Ascending aorta (tissue), 2 donors: ENCODE data around the gene SLC49A3. TPM values are rescaled to one million over a fixed set of nuclear protein-coding genes. Genes with fewer than 3 reads are reported as not detected.

Experiments used
- DNase-seq, 2 donors: peaks; one replicate each; pipeline ENCODE4 v3.0.0-alpha.2; 2019; ENCODE audit warnings: low spot score in 2 of 2
- H3K27ac ChIP-seq, 2 donors: fragments of 200-600 bp; sonication (generic); one replicate each; pipeline ENCODE4 v1.5.1; 2016 to 2017; ENCODE audit warnings: mild to moderate bottlenecking in 1 of 2
- H3K27me3 ChIP-seq: fragments of 200-600 bp; sonication (generic); one replicate; pipeline ENCODE4 v1.5.1; 2017
- H3K36me3 ChIP-seq, 2 donors: fragments of 200-600 bp; sonication (generic); one replicate each; pipeline ENCODE4 v1.5.1; 2016
- H3K4me1 ChIP-seq, 2 donors: fragments of 200-600 bp; sonication (generic); one replicate each; pipeline ENCODE4 v1.5.1; 2016 to 2017; ENCODE audit warnings: mild to moderate bottlenecking in 1 of 2
- H3K4me3 ChIP-seq, 2 donors: fragments of 200-600 bp; sonication (generic); one replicate each; pipeline ENCODE4 v1.5.1; 2016 to 2017; ENCODE audit warnings: mild to moderate bottlenecking in 1 of 2
- H3K9me3 ChIP-seq, 2 donors: fragments of 200-600 bp; sonication (generic); one replicate each; pipeline ENCODE4 v1.5.1; 2016
- CTCF ChIP-seq, 3 experiments: fragments of 200-600 bp in 2 of 3; fragments of 450-650 bp in 1 of 3; sonication (generic) in 2 of 3; IDR thresholded peaks; one replicate each; pipeline ENCODE4 v1.5.1; 2016 to 2019; ENCODE audit warnings: antibody characterized with exemption in 3 of 3, mild to moderate bottlenecking in 1 of 3, moderate library complexity in 1 of 3
- intact Hi-C: fragments of 100-400 bp; cut with DNase I; formaldehyde crosslinking; loops from one replicate; pipeline ENCODE4 v1.15.1; 2023
- total RNA-seq: library from RNA; depleted of rRNA; stranded (reverse); fragments of >200 nt; gene quantifications from one replicate; pipeline ENCODE4 v1.1.0, GENCODE V29; 2016

The SLC49A3 gene
- total RNA-seq, 1 donor from 2014 or later, result 17.7 TPM

DNA sequence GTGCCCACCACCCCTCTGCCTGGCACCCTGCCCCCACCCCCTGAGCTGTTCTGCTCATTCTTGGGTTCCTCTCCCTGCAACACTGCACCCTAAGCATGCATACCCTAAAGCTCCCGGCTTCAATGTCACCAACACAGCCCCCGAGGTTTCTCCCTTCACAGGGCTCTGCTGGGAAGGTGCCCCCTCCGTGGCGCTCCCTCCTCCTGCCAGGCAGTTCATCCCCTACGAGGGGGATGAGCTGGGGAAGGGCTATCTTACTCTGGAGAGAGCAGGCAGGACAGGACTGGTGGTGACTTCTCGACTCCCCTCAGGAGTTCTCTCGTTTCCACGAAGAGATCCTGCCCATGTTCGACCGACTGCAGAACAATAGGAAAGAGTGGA lies 21.4 kb downstream of the SLC49A3 start:
- no peak for TF ChIP-seq CTCF (IDR thresholded peaks at IDR 0.05)
- Histone ChIP-seq H3K9me3 (no peaks in the 10 kb centered on the region), H3K27ac (no peak overlapping the region), H3K4me1 (no peaks in the 10 kb centered on the region), H3K27me3 (no peaks in the 10 kb centered on the region), H3K4me3 (no peak overlapping the region), H3K36me3 (peaks cover 14 to 18% of the 10 kb centered on the region in 2 donors)
- DNase-seq, result no peak
- intact Hi-C loops, result no loop called here

- Histone ChIP-seq H3K36me3 (peaks cover 10 to 13% of the 10 kb centered on the region in 2 donors), H3K4me1 (no peaks in the 10 kb centered on the region), H3K4me3 (no peak overlapping the region), H3K27me3 (no peaks in the 10 kb centered on the region), H3K9me3 (no peaks in the 10 kb centered on the region), H3K27ac (no peak overlapping the region)
- intact Hi-C loops, result no loop called here
- TF ChIP-seq CTCF (IDR thresholded peaks at IDR 0.05), result no peak
- DNase-seq, result no peak
Measured at GRCh38 chr4:666822-667544, 22.0 kb downstream of the SLC49A3 start.

- peaks cover 4 to 8% of the 10 kb centered on the region in 2 donors for H3K36me3 ChIP-seq
- no peak for DNase-seq
- H3K9me3 ChIP-seq, result no peaks in the 10 kb centered on the region
- no peak overlapping the region for H3K4me3 ChIP-seq
- no peaks in the 10 kb centered on the region for H3K4me1 ChIP-seq
- H3K27me3 ChIP-seq, result no peaks in the 10 kb centered on the region
- H3K27ac ChIP-seq, result no peak overlapping the region
- TF ChIP-seq CTCF (IDR thresholded peaks at IDR 0.05), result no peak
- intact Hi-C loops, result no loop called here
Measured at GRCh38 chr4:666436-666810, 22.5 kb downstream of the SLC49A3 start.

- H3K9me3 ChIP-seq, result no peaks in the 10 kb centered on the region
- H3K4me1 ChIP-seq, result no peaks in the 10 kb centered on the region
- intact Hi-C loops, result no loop called here
- no peak overlapping the region for H3K4me3 ChIP-seq
- DNase-seq, result no peak
- H3K36me3 ChIP-seq, result peaks cover 0 to 3% of the 10 kb centered on the region in 2 donors
- H3K27me3 ChIP-seq, result no peaks in the 10 kb centered on the region
- H3K27ac ChIP-seq, result no peak overlapping the region
- no peak for TF ChIP-seq CTCF (IDR thresholded peaks at IDR 0.05)
Measured at GRCh38 chr4:665751-666435, 23.1 kb downstream of the SLC49A3 start.

- DNase-seq, result no peak
- Histone ChIP-seq H3K4me3 (no peak overlapping the region), H3K27ac (no peak overlapping the region), H3K27me3 (no peaks in the 10 kb centered on the region), H3K4me1 (no peaks in the 10 kb centered on the region), H3K9me3 (no peaks in the 10 kb centered on the region), H3K36me3 (no peaks in the 10 kb centered on the region)
- intact Hi-C loops, result no loop called here
- TF ChIP-seq CTCF (IDR thresholded peaks at IDR 0.05), result no peak
Measured at GRCh38 chr4:665381-665750, 23.6 kb downstream of the SLC49A3 start.
